GM12878 (cell line): ENCODE measurements around the gene DSTYK. TPM values are rescaled to one million over a fixed set of nuclear protein-coding genes. Genes with fewer than 3 reads are reported as not detected.

Experiments used
- ATAC-seq: fragments of 200-7000 bp; cut with Tn5 transposase; 3 replicates; pipeline ENCODE4 v1.9.1; 2020; ENCODE audit warnings: mild to moderate bottlenecking, moderate library complexity
- BruUV-seq: library from RNA; stranded (reverse); fragments of 400-500 nt; replicated peaks from 2 replicates; lab custom pipeline; 2021; lab: Mats Ljungman, UMichigan
- CTCF ChIA-PET: fragments of 300-600 bp; sonication (Branson Sonifier 250); formaldehyde crosslinking; extraction: SDS; loops from one replicate; lab custom pipeline; 2021; ENCODE audit warnings: inconsistent platforms; lab: Yijun Ruan, JAX
- POLR2A ChIA-PET: fragments of 350-600 bp; formaldehyde crosslinking; extraction: SDS; loops from one replicate; lab custom pipeline; 2021; ENCODE audit warnings: inconsistent platforms; lab: Charles Lee
- RAD21 ChIA-PET: fragments of 300-600 bp; sonication (Branson Sonifier 250); formaldehyde crosslinking; loops from one replicate; lab custom pipeline; 2023; ENCODE audit warnings: antibody characterized with exemption; ENCODE audit not compliant: unreplicated experiment; lab: Charles Lee
- SMC1A ChIA-PET: fragments of 300-600 bp; sonication (Branson Sonifier 250); formaldehyde crosslinking; loops from one replicate; lab custom pipeline; 2023; ENCODE audit not compliant: unreplicated experiment, uncharacterized antibody; lab: Charles Lee
- DNase-seq: peaks from one replicate; pipeline ENCODE4 v3.0.0-alpha.2; 2011; ENCODE audit warnings: low read depth, low spot score
- FAIRE-seq: peaks from 3 replicates; lab custom pipeline; 2011; peaks lifted over from hg19 to GRCh38; lab: Jason Lieb, UNC
- H2AFZ ChIP-seq: 2 replicates; pipeline ENCODE4 v1.6.0; 2011; ENCODE audit warnings: low read depth, low read length, control low read depth; ENCODE audit not compliant: control insufficient read depth
- H3K27ac ChIP-seq: 2 replicates; pipeline ENCODE4 v1.5.1; 2011; ENCODE audit warnings: control low read depth; ENCODE audit not compliant: control insufficient read depth, insufficient read depth
- H3K27me3 ChIP-seq, 2 experiments: replicated peaks in 1 of 2; 2 replicates each; pipeline versions ENCODE4 v1.6.0 to v1.6.1; 2011; ENCODE audit warnings: low read length in 1 of 2; ENCODE audit not compliant: control insufficient read depth in 2 of 2, insufficient read depth in 2 of 2
- H3K36me3 ChIP-seq, 2 experiments: 2 replicates each; pipeline ENCODE4 v1.5.1; 2011; ENCODE audit warnings: low read length in 1 of 2; ENCODE audit not compliant: control insufficient read depth in 2 of 2, insufficient read depth in 2 of 2
- H3K4me1 ChIP-seq: 2 replicates; pipeline ENCODE4 v1.6.1; 2011; ENCODE audit warnings: mild to moderate bottlenecking, low read length, moderate library complexity, mixed read lengths; ENCODE audit not compliant: control insufficient read depth, insufficient read depth
- H3K4me2 ChIP-seq: 2 replicates; pipeline ENCODE4 v1.6.0; 2011; ENCODE audit warnings: control low read depth; ENCODE audit not compliant: control insufficient read depth, insufficient read depth
- H3K4me3 ChIP-seq: fragments of 200-600 bp; sonication (generic); 2 replicates; pipeline ENCODE4 v1.5.1; 2016
- H3K79me2 ChIP-seq: 2 replicates; pipeline ENCODE4 v1.6.0; 2011; ENCODE audit warnings: low read length; ENCODE audit not compliant: control insufficient read depth, insufficient read depth
- H3K9ac ChIP-seq: 2 replicates; pipeline ENCODE4 v1.8.0; 2011; ENCODE audit warnings: low read length, control low read depth, mixed read lengths; ENCODE audit not compliant: control insufficient read depth, insufficient read depth
- H3K9me3 ChIP-seq: replicated peaks from 3 replicates; pipeline ENCODE4 v1.5.1; 2011; ENCODE audit warnings: mild to moderate bottlenecking, low read length; ENCODE audit not compliant: control insufficient read depth, insufficient read depth
- H4K20me1 ChIP-seq: 2 replicates; pipeline ENCODE4 v1.6.0; 2011; ENCODE audit not compliant: control insufficient read depth, insufficient read depth
- DPF2 ChIP-seq: fragments of 450-650 bp; IDR thresholded peaks from 2 replicates; pipeline ENCODE4 v1.6.1; 2017; ENCODE audit warnings: mild to moderate bottlenecking
- FOS ChIP-seq: IDR thresholded peaks from 3 replicates; pipeline ENCODE4 v1.6.1; 2011; ENCODE audit warnings: borderline replicate concordance; ENCODE audit not compliant: insufficient read length; ENCODE audit errors: extremely low read depth
- GABPA ChIP-seq: IDR thresholded peaks from 2 replicates; pipeline ENCODE4 v1.6.1; 2014; ENCODE audit warnings: antibody characterized with exemption, low read depth, mild to moderate bottlenecking, inconsistent platforms
- HDAC6 ChIP-seq: fragments of 200-600 bp; sonication (generic); IDR thresholded peaks from one replicate; pipeline ENCODE4 v1.8.0; 2017; ENCODE audit warnings: antibody characterized with exemption; ENCODE audit not compliant: unreplicated experiment
- IKZF1 ChIP-seq: fragments of 450-650 bp; conservative IDR thresholded peaks from 2 replicates; pipeline ENCODE4 v1.6.1; 2017; ENCODE audit warnings: antibody characterized with exemption, mild to moderate bottlenecking
- JUND ChIP-seq: IDR thresholded peaks from 2 replicates; pipeline ENCODE4 v1.6.1; 2012; ENCODE audit warnings: low read depth, mild to moderate bottlenecking, low read length, improper control_type of control experiment, moderate library complexity
- LARP7 ChIP-seq: fragments of 450-650 bp; IDR thresholded peaks from 2 replicates; pipeline ENCODE4 v1.6.1; 2017; ENCODE audit warnings: mild to moderate bottlenecking
- MEF2B ChIP-seq: fragments of 450-650 bp; IDR thresholded peaks from 2 replicates; pipeline ENCODE4 v1.6.1; 2018; ENCODE audit warnings: mild to moderate bottlenecking, moderate library complexity; ENCODE audit not compliant: partially characterized antibody, poor library complexity, severe bottlenecking
- POLR2AphosphoS2 ChIP-seq: IDR thresholded peaks from 2 replicates; pipeline ENCODE4 v1.6.1; 2011; ENCODE audit warnings: low read depth, mild to moderate bottlenecking, low read length, improper control_type of control experiment, moderate library complexity
- SPI1 ChIP-seq: IDR thresholded peaks from 2 replicates; pipeline ENCODE4 v1.6.1; 2011; ENCODE audit warnings: low read depth, mild to moderate bottlenecking, low read length, moderate library complexity, borderline replicate concordance; ENCODE audit not compliant: insufficient read depth
- SRF ChIP-seq, 2 experiments: IDR thresholded peaks; 2 replicates each; pipeline ENCODE4 v1.6.1; 2011; ENCODE audit warnings: low read depth in 2 of 2, low read length in 2 of 2, mild to moderate bottlenecking in 1 of 2, moderate library complexity in 1 of 2
- YY1 ChIP-seq: IDR thresholded peaks from 2 replicates; pipeline ENCODE4 v1.6.1; 2011; ENCODE audit warnings: low read depth, mild to moderate bottlenecking, low read length
- WGBS: methylation state at CpG from one replicate; pipeline ENCODE4 v1.1.6; 2016; ENCODE audit warnings: low lambda C conversion rate; ENCODE audit not compliant: insufficient replicate concordance, insufficient coverage; ENCODE audit errors: missing lambda C conversion rate; 5-methylcytosine and 5-hydroxymethylcytosine counted together
- in situ Hi-C: fragments of 300-500 bp; cut with MboI; formaldehyde crosslinking; loops from 9 replicates; pipeline ENCODE4 v1.14.3; 2018; ENCODE audit warnings: mixed read lengths
- intact Hi-C: fragments of 100-400 bp; cut with micrococcal nuclease; formaldehyde crosslinking; loops from one replicate; pipeline ENCODE4 v1.14.2; 2022; ENCODE audit not compliant: unreplicated experiment
- polyA plus RNA-seq, 11 experiments: library from polyadenylated mRNA; depleted of rRNA in 4 of 11; unstranded in 6 of 11; stranded (reverse) in 5 of 11; fragments of >200 nt; fragmentation: Nextera tagmentation in 4 of 11; fragmentation: Illumina TruSeq in 1 of 11; extraction: Ambion mirVana in 4 of 11; extraction: Trizol in 1 of 11; gene quantifications; 1 replicate in 1 of 11; 2 replicates in 10 of 11; pipeline versions ENCODE4 v1.2.1 to v1.2.3, GENCODE V29; 2011 to 2016; ENCODE audit warnings: inconsistent platforms in 2 of 11, missing spikeins in 2 of 11, low read depth in 1 of 11
- total RNA-seq, 4 experiments: library from RNA; depleted of rRNA in 3 of 4; stranded (reverse); fragments of >200 nt in 3 of 4; fragmentation: Illumina TruSeq in 1 of 4; extraction: Trizol in 1 of 4; gene quantifications; 2 replicates each; pipeline versions ENCODE4 v1.2.1 to v1.2.3, GENCODE V29; 2013 to 2021
- TF ChIP-seq, protein P1 (sequence below): fragments of 450-650 bp; IDR thresholded peaks from 2 replicates; pipeline ENCODE4 v1.6.1; 2014; ENCODE audit warnings: mild to moderate bottlenecking

Gene DSTYK
- total and polyA plus RNA-seq, 10 of the 15 experiments (the other 5 are each of a cell fraction or from before 2014, with no cell fraction given), result 2.7 to 5.5 (median 3.6) TPM

DNA sequence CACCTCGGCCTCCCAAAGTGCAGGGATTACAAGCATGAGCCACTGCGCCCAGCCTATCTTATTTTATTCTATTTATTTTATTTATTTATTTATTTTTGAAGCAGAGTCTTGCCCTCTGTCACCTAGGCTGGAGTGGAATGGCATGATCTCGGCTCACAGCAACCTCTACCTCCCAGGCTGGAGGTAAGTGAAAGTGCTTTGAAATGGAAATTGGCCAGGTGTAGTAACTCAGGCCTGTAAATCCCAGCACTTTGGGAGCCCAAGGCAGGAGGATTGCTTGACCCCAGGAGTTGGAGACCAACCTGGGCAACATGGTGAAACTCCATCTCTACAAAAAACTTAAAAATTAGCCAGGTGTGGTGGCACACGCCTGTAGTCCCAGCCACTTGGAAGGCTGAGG is 5.1 kb upstream of the DSTYK start:
- Histone ChIP-seq H3K9ac (no peak overlapping the region), H3K79me2 (no peaks in the 10 kb centered on the region), H3K4me3 (no peak overlapping the region), H2AFZ (no peak overlapping the region), H3K27me3 (no peaks in the 10 kb centered on the region; a peak in 1 of 4 replicates), H3K4me2 (no peak overlapping the region), H3K9me3 (no peaks in the 10 kb centered on the region), H4K20me1 (no peaks in the 10 kb centered on the region), H3K36me3 (no peaks in the 10 kb centered on the region), H3K27ac (no peak overlapping the region), H3K4me1 (peaks cover 8% of the 10 kb centered on the region; the same call in 1 of the 2 replicates)
- RAD21 ChIA-PET, result no interaction called here
- intact Hi-C loops, result no loop called here
- FAIRE-seq (no peak), ATAC-seq (no peak), DNase-seq (no peak)
- WGBS, result 46% methylated on average over 4 of the region's 4 CpGs
- SMC1A ChIA-PET, result no interaction called here
- TF ChIP-seq, protein P1, sequence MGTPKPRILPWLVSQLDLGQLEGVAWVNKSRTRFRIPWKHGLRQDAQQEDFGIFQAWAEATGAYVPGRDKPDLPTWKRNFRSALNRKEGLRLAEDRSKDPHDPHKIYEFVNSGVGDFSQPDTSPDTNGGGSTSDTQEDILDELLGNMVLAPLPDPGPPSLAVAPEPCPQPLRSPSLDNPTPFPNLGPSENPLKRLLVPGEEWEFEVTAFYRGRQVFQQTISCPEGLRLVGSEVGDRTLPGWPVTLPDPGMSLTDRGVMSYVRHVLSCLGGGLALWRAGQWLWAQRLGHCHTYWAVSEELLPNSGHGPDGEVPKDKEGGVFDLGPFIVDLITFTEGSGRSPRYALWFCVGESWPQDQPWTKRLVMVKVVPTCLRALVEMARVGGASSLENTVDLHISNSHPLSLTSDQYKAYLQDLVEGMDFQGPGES, result no peak
- TF ChIP-seq IKZF1, result no peak
- TF ChIP-seq SRF (IDR thresholded peaks at IDR 0.05; ENCODE audit: low read depth in 2 of 2, low read length in 2 of 2), result no peak
- no TSS peak for BruUV-seq
- in situ Hi-C loops, result no loop called here
- POLR2A ChIA-PET, result no interaction called here
- CTCF ChIA-PET, result no interaction called here

DNA sequence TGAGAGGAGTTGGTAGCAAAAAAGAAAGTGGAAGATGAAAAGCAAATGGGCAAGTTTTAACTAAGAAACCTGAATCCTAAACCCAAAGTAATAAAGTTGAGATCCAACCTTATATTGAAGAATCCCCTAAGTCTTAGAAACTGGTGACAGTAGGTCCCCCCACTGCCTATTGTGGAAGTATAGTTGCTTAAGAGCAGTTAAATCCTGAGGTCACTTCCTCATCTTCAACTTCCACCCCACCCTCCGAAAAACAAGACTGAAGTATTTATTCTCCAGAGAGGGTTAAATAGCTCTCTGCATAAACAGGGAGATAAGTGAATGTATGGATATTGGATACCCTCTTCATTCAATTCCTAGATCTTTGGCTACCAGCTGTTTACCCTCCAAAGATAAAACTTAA is 3.3 kb upstream of the DSTYK start:
- Histone ChIP-seq H3K4me3 (no peak overlapping the region), H3K27ac (no peak overlapping the region), H3K36me3 (no peaks in the 10 kb centered on the region), H3K4me2 (peak overlapping the region; percentile 22; the same call in 1 of the 2 replicates), H3K9me3 (no peaks in the 10 kb centered on the region), H2AFZ (peak overlapping the region; percentile 59), H4K20me1 (no peaks in the 10 kb centered on the region), H3K27me3 (no peaks in the 10 kb centered on the region; a peak in 1 of 4 replicates), H3K9ac (peak overlapping the region; percentile 25; the same call in 1 of the 2 replicates), H3K4me1 (peaks cover 8% of the 10 kb centered on the region; the same call in 1 of the 2 replicates), H3K79me2 (no peaks in the 10 kb centered on the region; the same call in 1 of the 2 replicates)
- DNase-seq, result no peak
- in situ Hi-C loops, result no loop called here
- BruUV-seq, result no TSS peak
- CTCF ChIA-PET, result interaction anchor here (1.2 to 2.8 kb wide), 3 partner anchors 15 to 110 kb away, joined by 3 to 9 read pairs (median 4); no protein-coding TSS in a partner anchor
- POLR2A ChIA-PET, result no interaction called here
- 5% methylated on average over 1 of the region's 1 CpG for WGBS
- no peak for ATAC-seq
- intact Hi-C loops, result loop anchor here (5.0 kb wide), 1 partner anchor 92 kb away; the partner anchor contains the start of gene RBBP5
- RAD21 ChIA-PET, result interaction anchor here (1.3 kb wide), 2 partner anchors 13 to 16 kb away, joined by 3 read pairs; partner anchors contain the start of gene TMCC2
- SMC1A ChIA-PET, result interaction anchor here (0.9 to 2.2 kb wide), 7 partner anchors 10 to 94 kb away, joined by 3 to 11 read pairs (median 5); no protein-coding TSS in a partner anchor
- no peak for FAIRE-seq
- TF ChIP-seq MEF2B (no peak), SPI1 (peak; percentile 42; the same call in 1 of the 2 replicates), DPF2 (no peak), FOS (no peak), JUND (no peak), LARP7 (no peak), POLR2AphosphoS2 (no peak), GABPA (0 out of 2 replicates have a peak, but pooled peaks have one; percentile 28), HDAC6 (no peak), YY1 (no peak)
